IMR-90 (cell line): ENCODE data around the gene CCL14. TPM values are rescaled to one million over a fixed set of nuclear protein-coding genes. Genes with fewer than 3 reads are reported as not detected.

Source experiments
- ATAC-seq: fragments of 200-7000 bp; cut with Tn5 transposase; 2 replicates; pipeline ENCODE4 v1.9.1; 2020; ENCODE audit warnings: low read depth, mild to moderate bottlenecking, moderate library complexity
- BruUV-seq: library from RNA; stranded (reverse); fragments of 400-500 nt; replicated peaks from 2 replicates; lab custom pipeline; 2021; lab: Mats Ljungman, UMichigan
- CTCF ChIA-PET: fragments of 300-600 bp; formaldehyde crosslinking; extraction: SDS; loops from one replicate; lab custom pipeline; 2021; ENCODE audit warnings: antibody characterized with exemption; lab: Yijun Ruan, JAX
- POLR2A ChIA-PET: fragments of 300-600 bp; sonication (Branson Sonifier 250); formaldehyde crosslinking; loops from one replicate; lab custom pipeline; 2022; ENCODE audit warnings: antibody characterized with exemption; ENCODE audit not compliant: unreplicated experiment; lab: Charles Lee
- DNase-seq: peaks from one replicate; pipeline ENCODE4 v3.0.0; 2013
- H2AFZ ChIP-seq: replicated peaks from 2 replicates; pipeline ENCODE3; 2013; ENCODE audit warnings: low read length, mild to moderate bottlenecking; ENCODE audit not compliant: poor library complexity
- H2AK5ac ChIP-seq: 2 replicates; pipeline ENCODE4 v1.6.1; 2013; ENCODE audit warnings: low read depth, low read length, inconsistent platforms
- H2AK9ac ChIP-seq: replicated peaks from 2 replicates; pipeline ENCODE3; 2013; ENCODE audit warnings: mild to moderate bottlenecking, low read depth, low read length, moderate library complexity; ENCODE audit not compliant: poor library complexity
- H2BK120ac ChIP-seq: 2 replicates; pipeline ENCODE4 v1.6.1; 2013; ENCODE audit warnings: low read depth, low read length, inconsistent platforms
- H2BK15ac ChIP-seq: 3 replicates; pipeline ENCODE4 v1.6.1; 2013; ENCODE audit warnings: low read depth, low read length, inconsistent platforms
- H2BK20ac ChIP-seq: 2 replicates; pipeline ENCODE4 v1.6.1; 2013; ENCODE audit warnings: low read depth, mild to moderate bottlenecking, inconsistent platforms, low read length, moderate library complexity
- H2BK5ac ChIP-seq: 2 replicates; pipeline ENCODE4 v1.6.1; 2013; ENCODE audit warnings: mild to moderate bottlenecking, low read depth, low read length, inconsistent platforms; ENCODE audit not compliant: poor library complexity, severe bottlenecking
- H3K14ac ChIP-seq: replicated peaks from 2 replicates; pipeline ENCODE4 v1.6.1; 2013; ENCODE audit warnings: low read depth, low read length, inconsistent platforms
- H3K18ac ChIP-seq: 2 replicates; pipeline ENCODE4 v1.6.1; 2013; ENCODE audit warnings: low read depth, low read length, control low read depth
- H3K23ac ChIP-seq: 2 replicates; pipeline ENCODE4 v1.6.1; 2013; ENCODE audit warnings: low read depth, low read length, inconsistent platforms
- H3K27ac ChIP-seq: 2 replicates; pipeline ENCODE4 v1.5.1; 2013; ENCODE audit warnings: mild to moderate bottlenecking, control low read depth, low read length; ENCODE audit not compliant: insufficient read depth
- H3K27me3 ChIP-seq: 2 replicates; pipeline ENCODE4 v1.6.1; 2013; ENCODE audit warnings: low read length; ENCODE audit not compliant: control insufficient read depth, insufficient read depth
- H3K36me3 ChIP-seq: 2 replicates; pipeline ENCODE4 v1.6.1; 2013; ENCODE audit warnings: low read length, mixed read lengths; ENCODE audit not compliant: control insufficient read depth, insufficient read depth
- H3K4ac ChIP-seq: 2 replicates; pipeline ENCODE4 v1.6.1; 2013; ENCODE audit warnings: low read depth, low read length, inconsistent platforms
- H3K4me1 ChIP-seq: 2 replicates; pipeline ENCODE4 v1.6.1; 2013; ENCODE audit warnings: low read length, mixed read lengths; ENCODE audit not compliant: control insufficient read depth, insufficient read depth
- H3K4me2 ChIP-seq: 2 replicates; pipeline ENCODE4 v1.6.1; 2013; ENCODE audit warnings: low read depth, mild to moderate bottlenecking, control low read depth, low read length, moderate library complexity
- H3K4me3 ChIP-seq: 2 replicates; pipeline ENCODE4 v1.5.1; 2013; ENCODE audit warnings: low read depth, mild to moderate bottlenecking, control low read depth, low read length, moderate library complexity; ENCODE audit not compliant: insufficient read depth
- H3K56ac ChIP-seq: 2 replicates; pipeline ENCODE4 v1.6.1; 2013; ENCODE audit warnings: low read length, inconsistent platforms; ENCODE audit not compliant: insufficient read depth; ENCODE audit errors: extremely low read depth
- H3K79me1 ChIP-seq, 2 experiments: 2 replicates each; pipeline ENCODE4 v1.6.1; 2013; ENCODE audit warnings: low read length in 2 of 2, inconsistent platforms in 1 of 2, low read depth in 1 of 2
- H3K9ac ChIP-seq: 2 replicates; pipeline ENCODE4 v1.6.1; 2013; ENCODE audit warnings: low read depth, low read length, control low read depth
- H3K9me1 ChIP-seq: 2 replicates; pipeline ENCODE4 v1.6.1; 2013; ENCODE audit warnings: low read length, inconsistent platforms; ENCODE audit not compliant: insufficient read depth
- H3K9me3 ChIP-seq: 2 replicates; pipeline ENCODE4 v1.6.1; 2013; ENCODE audit warnings: low read length; ENCODE audit not compliant: control insufficient read depth, insufficient read depth
- H4K20me1 ChIP-seq: 2 replicates; pipeline ENCODE4 v1.6.1; 2013; ENCODE audit warnings: low read length, inconsistent platforms; ENCODE audit not compliant: insufficient read depth
- H4K5ac ChIP-seq: 2 replicates; pipeline ENCODE4 v1.6.1; 2013; ENCODE audit warnings: mild to moderate bottlenecking, low read depth, low read length, control low read depth
- H4K8ac ChIP-seq, 2 experiments: 2 replicates each; pipeline ENCODE4 v1.6.1; 2013; ENCODE audit warnings: low read depth in 2 of 2, low read length in 2 of 2, control low read depth in 1 of 2, inconsistent platforms in 1 of 2
- H4K91ac ChIP-seq: 2 replicates; pipeline ENCODE4 v1.6.1; 2013; ENCODE audit warnings: low read depth, low read length, inconsistent platforms; ENCODE audit not compliant: insufficient read depth
- BHLHE40 ChIP-seq: fragments of 150-350 bp; IDR thresholded peaks from 2 replicates; pipeline ENCODE4 v1.6.1; 2016; ENCODE audit warnings: mild to moderate bottlenecking, low read depth, low read length
- CHD1 ChIP-seq: IDR thresholded peaks from 2 replicates; pipeline ENCODE4 v1.6.1; 2012; ENCODE audit warnings: low read depth, low read length, improper control_type of control experiment
- MAFK ChIP-seq: IDR thresholded peaks from 2 replicates; pipeline ENCODE4 v1.6.1; 2012; ENCODE audit warnings: low read depth, low read length, improper control_type of control experiment
- NFE2L2 ChIP-seq: fragments of 150-350 bp; IDR thresholded peaks from 2 replicates; pipeline ENCODE4 v1.6.1; 2016; ENCODE audit warnings: low read depth, mild to moderate bottlenecking, low read length
- POLR2A ChIP-seq: IDR thresholded peaks from 2 replicates; pipeline ENCODE4 v1.6.1; 2012; ENCODE audit warnings: mild to moderate bottlenecking, low read depth, low read length
- RCOR1 ChIP-seq: IDR thresholded peaks from 2 replicates; pipeline ENCODE4 v1.6.1; 2012; ENCODE audit warnings: mild to moderate bottlenecking, low read length, improper control_type of control experiment; ENCODE audit not compliant: insufficient replicate concordance
- RFX5 ChIP-seq: IDR thresholded peaks from 2 replicates; pipeline ENCODE4 v1.8.0; 2012; ENCODE audit warnings: low read depth, mild to moderate bottlenecking, low read length, moderate library complexity
- USF2 ChIP-seq: fragments of 150-350 bp; IDR thresholded peaks from 2 replicates; pipeline ENCODE4 v1.6.1; 2017; ENCODE audit warnings: mild to moderate bottlenecking, antibody characterized with exemption, low read length, low read depth
- WGBS, 2 experiments: methylation state at CpG; one replicate each; pipeline versions ENCODE4 v1.1.5 to v1.1.7; 2013; ENCODE audit warnings: missing lambda C conversion rate in 2 of 2; ENCODE audit not compliant: insufficient read length in 1 of 2; ENCODE audit errors: extremely low coverage in 2 of 2; 5-methylcytosine and 5-hydroxymethylcytosine counted together
- dilution Hi-C: fragments of 300-500 bp; cut with HindIII; formaldehyde crosslinking; loops from one replicate; pipeline ENCODE4 v1.14.3; 2018; ENCODE audit warnings: low sequenced_read_pairs; ENCODE audit not compliant: unreplicated experiment
- in situ Hi-C: fragments of 300-500 bp; cut with MboI; formaldehyde crosslinking; loops from 3 replicates; pipeline ENCODE4 v1.14.3; 2019; ENCODE audit warnings: low sequenced_read_pairs, inconsistent platforms, mixed read lengths
- intact Hi-C: fragments of 100-400 bp; cut with micrococcal nuclease; formaldehyde crosslinking; loops from 2 replicates; pipeline ENCODE4 v1.10.0; 2022
- polyA plus RNA-seq, 3 experiments: library from polyadenylated mRNA; depleted of rRNA; stranded (reverse); fragments of >200 nt; gene quantifications; 2 replicates each; pipeline ENCODE4 v1.2.3, GENCODE V29; 2012; ENCODE audit warnings: low replicate concordance in 1 of 3
- total RNA-seq: library from RNA; depleted of rRNA; stranded (reverse); fragments of >200 nt; gene quantifications from 2 replicates; pipeline ENCODE4 v1.2.3, GENCODE V29; 2012

Gene CCL14
- total and polyA plus RNA-seq, 2 of the 4 experiments (the other 2 are of a cell fraction), result not detected

- dilution Hi-C loops, result no loop called here
- POLR2A ChIA-PET, result no interaction called here
- Histone ChIP-seq H2BK5ac (no peak overlapping the region), H3K4me2 (no peak overlapping the region), H3K56ac (no peak overlapping the region), H3K4ac (no peak overlapping the region), H4K8ac (no peak overlapping the region), H3K4me3 (no peak overlapping the region), H3K4me1 (no peaks in the 10 kb centered on the region), H3K14ac (no peak overlapping the region), H2BK20ac (no peak overlapping the region), H4K5ac (no peak overlapping the region), H3K27me3 (no peaks in the 10 kb centered on the region), H3K9me3 (no peaks in the 10 kb centered on the region), H2BK15ac (no peak overlapping the region), H2AFZ (no peak overlapping the region), H3K79me1 (no peaks in the 10 kb centered on the region), H3K9me1 (no peaks in the 10 kb centered on the region), H3K9ac (no peak overlapping the region), H3K36me3 (no peaks in the 10 kb centered on the region), H4K20me1 (no peaks in the 10 kb centered on the region), H3K23ac (no peak overlapping the region), H2AK5ac (no peak overlapping the region), H4K91ac (no peak overlapping the region), H2BK120ac (no peak overlapping the region), H3K27ac (no peak overlapping the region), H3K18ac (no peak overlapping the region), H2AK9ac (no peak overlapping the region)
- DNase-seq, result no peak
- intact Hi-C loops, result no loop called here
- ATAC-seq, result no peak
- CTCF ChIA-PET, result no interaction called here
- no TSS peak for BruUV-seq
- WGBS, 2 experiments, result no CpG with 5 or more reads among the region's 4 CpGs
- in situ Hi-C loops, result no loop called here
- TF ChIP-seq POLR2A, result no peak
- no peak for TF ChIP-seq RFX5
- TF ChIP-seq MAFK, result no peak
- TF ChIP-seq CHD1, result no peak
- no peak for TF ChIP-seq RCOR1
- TF ChIP-seq NFE2L2, result no peak
- TF ChIP-seq USF2, result no peak
- TF ChIP-seq BHLHE40, result no peak
These were observed 49.7 kb upstream of the CCL14 start for GRCh38 chr17:36036235-36036634.
